GM12878 (cell line): Measurements from ENCODE around the gene SBF2. TPM values are rescaled to one million over a fixed set of nuclear protein-coding genes. Genes with fewer than 3 reads are reported as not detected.

Source experiments
- ATAC-seq: fragments of 200-7000 bp; cut with Tn5 transposase; 3 replicates; pipeline ENCODE4 v1.9.1; 2020; ENCODE audit warnings: mild to moderate bottlenecking, moderate library complexity
- BruUV-seq: library from RNA; stranded (reverse); fragments of 400-500 nt; replicated peaks from 2 replicates; lab custom pipeline; 2021; lab: Mats Ljungman, UMichigan
- CTCF ChIA-PET: fragments of 300-600 bp; sonication (Branson Sonifier 250); formaldehyde crosslinking; extraction: SDS; loops from one replicate; lab custom pipeline; 2021; ENCODE audit warnings: inconsistent platforms; lab: Yijun Ruan, JAX
- POLR2A ChIA-PET: fragments of 350-600 bp; formaldehyde crosslinking; extraction: SDS; loops from one replicate; lab custom pipeline; 2021; ENCODE audit warnings: inconsistent platforms; lab: Charles Lee
- RAD21 ChIA-PET: fragments of 300-600 bp; sonication (Branson Sonifier 250); formaldehyde crosslinking; loops from one replicate; lab custom pipeline; 2023; ENCODE audit warnings: antibody characterized with exemption; ENCODE audit not compliant: unreplicated experiment; lab: Charles Lee
- SMC1A ChIA-PET: fragments of 300-600 bp; sonication (Branson Sonifier 250); formaldehyde crosslinking; loops from one replicate; lab custom pipeline; 2023; ENCODE audit not compliant: unreplicated experiment, uncharacterized antibody; lab: Charles Lee
- DNase-seq: peaks from one replicate; pipeline ENCODE4 v3.0.0-alpha.2; 2011; ENCODE audit warnings: low read depth, low spot score
- FAIRE-seq: peaks from 3 replicates; lab custom pipeline; 2011; peaks lifted over from hg19 to GRCh38; lab: Jason Lieb, UNC
- H2AFZ ChIP-seq: 2 replicates; pipeline ENCODE4 v1.6.0; 2011; ENCODE audit warnings: low read depth, low read length, control low read depth; ENCODE audit not compliant: control insufficient read depth
- H3K27ac ChIP-seq: 2 replicates; pipeline ENCODE4 v1.5.1; 2011; ENCODE audit warnings: control low read depth; ENCODE audit not compliant: control insufficient read depth, insufficient read depth
- H3K27me3 ChIP-seq, 2 experiments: replicated peaks in 1 of 2; 2 replicates each; pipeline versions ENCODE4 v1.6.0 to v1.6.1; 2011; ENCODE audit warnings: low read length in 1 of 2; ENCODE audit not compliant: control insufficient read depth in 2 of 2, insufficient read depth in 2 of 2
- H3K36me3 ChIP-seq, 2 experiments: 2 replicates each; pipeline ENCODE4 v1.5.1; 2011; ENCODE audit warnings: low read length in 1 of 2; ENCODE audit not compliant: control insufficient read depth in 2 of 2, insufficient read depth in 2 of 2
- H3K4me1 ChIP-seq: 2 replicates; pipeline ENCODE4 v1.6.1; 2011; ENCODE audit warnings: mild to moderate bottlenecking, low read length, moderate library complexity, mixed read lengths; ENCODE audit not compliant: control insufficient read depth, insufficient read depth
- H3K4me2 ChIP-seq: 2 replicates; pipeline ENCODE4 v1.6.0; 2011; ENCODE audit warnings: control low read depth; ENCODE audit not compliant: control insufficient read depth, insufficient read depth
- H3K4me3 ChIP-seq: fragments of 200-600 bp; sonication (generic); 2 replicates; pipeline ENCODE4 v1.5.1; 2016
- H3K79me2 ChIP-seq: 2 replicates; pipeline ENCODE4 v1.6.0; 2011; ENCODE audit warnings: low read length; ENCODE audit not compliant: control insufficient read depth, insufficient read depth
- H3K9ac ChIP-seq: 2 replicates; pipeline ENCODE4 v1.8.0; 2011; ENCODE audit warnings: low read length, control low read depth, mixed read lengths; ENCODE audit not compliant: control insufficient read depth, insufficient read depth
- H3K9me3 ChIP-seq: replicated peaks from 3 replicates; pipeline ENCODE4 v1.5.1; 2011; ENCODE audit warnings: mild to moderate bottlenecking, low read length; ENCODE audit not compliant: control insufficient read depth, insufficient read depth
- H4K20me1 ChIP-seq: 2 replicates; pipeline ENCODE4 v1.6.0; 2011; ENCODE audit not compliant: control insufficient read depth, insufficient read depth
- CBX5 ChIP-seq: sonication (generic); IDR thresholded peaks from 2 replicates; pipeline ENCODE4 v1.6.1; 2016; ENCODE audit warnings: low read depth, moderate library complexity, mild to moderate bottlenecking, inconsistent platforms
- HDAC2 ChIP-seq: fragments of 200-600 bp; sonication (generic); IDR thresholded peaks from 2 replicates; pipeline ENCODE4 v1.6.1; 2017
- KAT2A ChIP-seq: conservative IDR thresholded peaks from 2 replicates; pipeline ENCODE4 v1.6.1; 2011; ENCODE audit warnings: low read depth, low read length; ENCODE audit not compliant: control insufficient read depth
- KLF5 ChIP-seq: fragments of 450-650 bp; IDR thresholded peaks from 2 replicates; pipeline ENCODE4 v1.6.1; 2014; ENCODE audit warnings: mild to moderate bottlenecking; ENCODE audit not compliant: partially characterized antibody
- POLR2AphosphoS5 ChIP-seq: IDR thresholded peaks from 2 replicates; pipeline ENCODE4 v1.6.1; 2011; ENCODE audit warnings: mild to moderate bottlenecking, low read length, inconsistent platforms
- RELA ChIP-seq: fragments of 450-650 bp; IDR thresholded peaks from 2 replicates; pipeline ENCODE4 v1.8.0; 2014; ENCODE audit warnings: borderline replicate concordance; ENCODE audit not compliant: partially characterized antibody
- ZNF384 ChIP-seq: IDR thresholded peaks from 2 replicates; pipeline ENCODE4 v1.6.1; 2012; ENCODE audit warnings: low read depth, mild to moderate bottlenecking, low read length, improper control_type of control experiment, borderline replicate concordance
- WGBS: methylation state at CpG from one replicate; pipeline ENCODE4 v1.1.6; 2016; ENCODE audit warnings: low lambda C conversion rate; ENCODE audit not compliant: insufficient replicate concordance, insufficient coverage; ENCODE audit errors: missing lambda C conversion rate; 5-methylcytosine and 5-hydroxymethylcytosine counted together
- in situ Hi-C: fragments of 300-500 bp; cut with MboI; formaldehyde crosslinking; loops from 9 replicates; pipeline ENCODE4 v1.14.3; 2018; ENCODE audit warnings: mixed read lengths
- intact Hi-C: fragments of 100-400 bp; cut with micrococcal nuclease; formaldehyde crosslinking; loops from one replicate; pipeline ENCODE4 v1.14.2; 2022; ENCODE audit not compliant: unreplicated experiment
- polyA plus RNA-seq, 11 experiments: library from polyadenylated mRNA; depleted of rRNA in 4 of 11; unstranded in 6 of 11; stranded (reverse) in 5 of 11; fragments of >200 nt; fragmentation: Nextera tagmentation in 4 of 11; fragmentation: Illumina TruSeq in 1 of 11; extraction: Ambion mirVana in 4 of 11; extraction: Trizol in 1 of 11; gene quantifications; 1 replicate in 1 of 11; 2 replicates in 10 of 11; pipeline versions ENCODE4 v1.2.1 to v1.2.3, GENCODE V29; 2011 to 2016; ENCODE audit warnings: inconsistent platforms in 2 of 11, missing spikeins in 2 of 11, low read depth in 1 of 11
- total RNA-seq, 4 experiments: library from RNA; depleted of rRNA in 3 of 4; stranded (reverse); fragments of >200 nt in 3 of 4; fragmentation: Illumina TruSeq in 1 of 4; extraction: Trizol in 1 of 4; gene quantifications; 2 replicates each; pipeline versions ENCODE4 v1.2.1 to v1.2.3, GENCODE V29; 2013 to 2021

Gene SBF2
- total and polyA plus RNA-seq, 10 of the 15 experiments (the other 5 are each of a cell fraction or from before 2014, with no cell fraction given): 0.24 to 2.3 (median 1.1) TPM

GRCh38 chr11:9806946-9807687, 486.9 kb downstream of the SBF2 start:
- DNase-seq: no peak
- H2AFZ ChIP-seq: no peak overlapping the region
- no peaks in the 10 kb centered on the region for H4K20me1 ChIP-seq
- H3K27ac ChIP-seq: no peak overlapping the region
- BruUV-seq: no TSS peak
- CTCF ChIA-PET: no interaction called here
- H3K4me2 ChIP-seq: no peak overlapping the region
- in situ Hi-C loops: no loop called here
- SMC1A ChIA-PET: interaction anchor here (1.2 kb wide), 1 partner anchor 10 kb away, joined by 4 read pairs; no protein-coding TSS in a partner anchor
- ATAC-seq: no peak
- no peak for TF ChIP-seq ZNF384
- RAD21 ChIA-PET: no interaction called here
- no peak for FAIRE-seq
- intact Hi-C loops: no loop called here
- no peaks in the 10 kb centered on the region for H3K4me1 ChIP-seq
- H3K36me3 ChIP-seq: no peaks in the 10 kb centered on the region
- 87% methylated on average over 4 of the region's 4 CpGs for WGBS
- no peaks in the 10 kb centered on the region for H3K79me2 ChIP-seq
- POLR2A ChIA-PET: no interaction called here
- H3K4me3 ChIP-seq: no peak overlapping the region
- no peaks in the 10 kb centered on the region; a peak in 2 of 4 replicates for H3K27me3 ChIP-seq
- H3K9ac ChIP-seq: no peak overlapping the region
- H3K9me3 ChIP-seq: no peaks in the 10 kb centered on the region

- WGBS: 71% methylated on average over 2 of the region's 2 CpGs
- H2AFZ ChIP-seq: no peak overlapping the region
- H3K4me2 ChIP-seq: no peak overlapping the region
- no peak for DNase-seq
- H3K9ac ChIP-seq: no peak overlapping the region
- H4K20me1 ChIP-seq: no peaks in the 10 kb centered on the region
- no peaks in the 10 kb centered on the region for H3K4me1 ChIP-seq
- POLR2A ChIA-PET: no interaction called here
- CTCF ChIA-PET: interaction anchor here (0.8 kb wide), 1 partner anchor 12 kb away, joined by 4 read pairs; no protein-coding TSS in a partner anchor
- H3K79me2 ChIP-seq: no peaks in the 10 kb centered on the region
- RAD21 ChIA-PET: no interaction called here
- no peak overlapping the region for H3K27ac ChIP-seq
- in situ Hi-C loops: no loop called here
- no peaks in the 10 kb centered on the region for H3K9me3 ChIP-seq
- BruUV-seq: no TSS peak
- TF ChIP-seq HDAC2 (no peak), RELA (no peak), CBX5 (no peak), POLR2AphosphoS5 (no peak), KAT2A (no peak), KLF5 (no peak)
- no peaks in the 10 kb centered on the region; a peak in 2 of 4 replicates for H3K27me3 ChIP-seq
- FAIRE-seq: no peak
- SMC1A ChIA-PET: no interaction called here
- no peaks in the 10 kb centered on the region for H3K36me3 ChIP-seq
- no peak for ATAC-seq
- intact Hi-C loops: no loop called here
- H3K4me3 ChIP-seq: no peak overlapping the region
These were observed 489.6 kb downstream of the SBF2 start for GRCh38 chr11:9804419-9804902.
